GM12801 (cell line): ENCODE measurements around the gene RAD51B.

Experiments
- CTCF ChIP-seq: IDR thresholded peaks from one replicate; pipeline ENCODE4 v1.5.1; 2011; ENCODE audit warnings: control low read depth; ENCODE audit not compliant: insufficient read length; ENCODE audit errors: extremely low read depth

RAD51B gene

GRCh38 chr14:67911562-67911961, 92.0 kb downstream of the RAD51B start:
- TF ChIP-seq CTCF: no peak

DNA sequence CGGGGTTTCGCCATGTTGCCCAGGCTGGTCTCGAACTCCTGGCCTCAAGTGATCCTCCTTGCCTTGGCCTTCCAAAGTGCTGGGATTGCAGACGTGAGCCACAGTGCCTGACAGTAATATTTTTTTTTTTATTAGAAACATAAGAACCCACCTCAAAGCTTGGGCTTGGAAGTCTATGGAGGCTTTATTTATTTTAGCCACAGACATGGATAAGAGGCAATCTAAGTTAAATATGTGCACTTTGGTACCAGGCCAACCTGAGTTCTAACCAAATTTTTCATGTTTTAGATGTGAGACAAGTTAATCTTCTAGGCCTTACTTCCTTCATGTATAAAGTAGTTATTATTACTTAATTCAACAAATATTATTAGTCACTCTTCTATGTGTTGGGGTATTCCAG, 96.9 kb downstream of the RAD51B start:
- no peak for TF ChIP-seq CTCF

DNA sequence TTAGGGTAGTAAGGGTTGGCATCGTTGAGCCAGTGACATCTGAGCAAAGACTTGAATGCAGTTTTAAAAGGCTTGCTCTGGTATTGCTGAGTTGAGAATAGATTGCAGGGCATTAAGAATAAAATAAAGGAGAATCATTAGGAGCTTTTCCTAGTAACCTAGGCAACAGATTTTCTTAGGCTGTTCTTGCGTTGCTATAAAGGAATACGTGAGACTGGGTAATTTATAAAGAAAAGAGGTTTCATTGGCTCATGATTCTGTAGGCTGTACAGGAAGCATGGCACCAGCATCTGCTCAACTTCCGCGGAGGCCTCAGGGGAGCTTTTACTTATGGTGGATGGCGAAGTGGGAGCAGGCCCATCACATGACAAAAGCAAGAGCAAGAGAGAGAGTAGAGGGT, 97.4 kb downstream of the RAD51B start:
- no peak for TF ChIP-seq CTCF

- no peak for TF ChIP-seq CTCF
These were observed 99.3 kb downstream of the RAD51B start for GRCh38 chr14:67918838-67919237.

GRCh38 chr14:67919259-67920032, 99.9 kb downstream of the RAD51B start:
- TF ChIP-seq CTCF: no peak

GRCh38 chr14:67926821-67927220, 107.2 kb downstream of the RAD51B start:
- TF ChIP-seq CTCF: no peak

DNA sequence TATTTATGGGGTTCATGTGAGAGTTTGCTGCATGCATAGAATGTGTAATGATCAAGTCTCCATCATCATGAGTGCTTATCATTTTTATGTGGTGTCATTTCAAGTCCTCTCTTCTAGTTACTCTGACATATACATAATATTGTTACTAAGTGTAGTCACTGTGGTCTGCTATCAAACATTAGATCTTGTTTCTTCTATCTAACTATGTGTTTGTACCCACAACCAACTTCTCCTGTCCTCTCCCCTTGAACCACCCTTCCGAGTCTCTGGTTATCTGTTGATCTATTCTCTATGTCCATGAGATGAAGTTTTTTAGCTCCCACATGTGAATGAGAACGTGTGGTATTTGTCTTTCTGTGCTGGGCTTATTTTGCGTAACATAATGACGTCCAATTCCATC, 107.7 kb downstream of the RAD51B start:
- TF ChIP-seq CTCF: no peak
